Bronchial epithelial cell (primary cell): ENCODE data around the gene DRD2. TPM values are rescaled to one million over a fixed set of nuclear protein-coding genes. Genes with fewer than 3 reads are reported as not detected.

ENCODE experiments used
- DNase-seq: peaks from one replicate; pipeline ENCODE4 v3.0.0-alpha.2; 2010; ENCODE audit warnings: low read depth
- FAIRE-seq: peaks from 2 replicates; lab custom pipeline; 2011; peaks lifted over from hg19 to GRCh38; lab: Jason Lieb, UNC
- H3K27me3 ChIP-seq: 2 replicates; pipeline ENCODE4 v1.5.1; 2011; ENCODE audit warnings: low read length; ENCODE audit not compliant: control insufficient read depth, insufficient read depth
- H3K36me3 ChIP-seq: 2 replicates; pipeline ENCODE4 v1.5.1; 2011; ENCODE audit warnings: low read length; ENCODE audit not compliant: control insufficient read depth, insufficient read depth
- H3K4me3 ChIP-seq: 2 replicates; pipeline ENCODE4 v1.5.1; 2011; ENCODE audit warnings: mild to moderate bottlenecking, low read depth, low read length, control low read depth
- total RNA-seq: library from RNA; depleted of rRNA; stranded (reverse); fragments of >200 nt; gene quantifications from 2 replicates; pipeline ENCODE4 v1.2.1, GENCODE V29; 2014
- TF ChIP-seq, protein P1 (sequence below): IDR thresholded peaks from 2 replicates; pipeline ENCODE4 v1.5.1; 2011; ENCODE audit warnings: mild to moderate bottlenecking, moderate library complexity, low read length, control low read depth, inconsistent platforms; ENCODE audit not compliant: insufficient read depth, severe bottlenecking

The DRD2 gene
- total RNA-seq, 1 donor from 2014 or later: not detected

DNA sequence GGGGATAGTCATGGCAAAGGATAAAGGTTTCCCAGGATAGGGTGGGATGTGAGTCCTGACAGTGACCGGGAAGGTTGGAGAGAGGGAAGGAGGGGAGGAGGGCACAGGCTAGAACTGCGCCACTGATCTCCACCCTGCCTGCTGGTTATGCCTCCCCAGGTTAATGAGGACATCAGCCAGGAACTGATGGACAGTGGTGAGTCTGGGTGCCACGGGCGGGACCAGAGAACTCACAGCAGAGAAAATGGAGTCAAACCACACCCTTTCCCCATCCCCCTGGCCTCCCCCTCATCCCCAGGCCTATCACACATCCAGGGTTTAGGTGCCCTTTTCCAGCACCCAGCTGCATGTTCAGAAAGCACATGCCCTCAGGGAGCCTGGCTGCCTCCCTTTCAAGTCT is 77.4 kb downstream of the DRD2 start:
- no peaks in the 10 kb centered on the region for H3K27me3 ChIP-seq
- TF ChIP-seq, protein P1, sequence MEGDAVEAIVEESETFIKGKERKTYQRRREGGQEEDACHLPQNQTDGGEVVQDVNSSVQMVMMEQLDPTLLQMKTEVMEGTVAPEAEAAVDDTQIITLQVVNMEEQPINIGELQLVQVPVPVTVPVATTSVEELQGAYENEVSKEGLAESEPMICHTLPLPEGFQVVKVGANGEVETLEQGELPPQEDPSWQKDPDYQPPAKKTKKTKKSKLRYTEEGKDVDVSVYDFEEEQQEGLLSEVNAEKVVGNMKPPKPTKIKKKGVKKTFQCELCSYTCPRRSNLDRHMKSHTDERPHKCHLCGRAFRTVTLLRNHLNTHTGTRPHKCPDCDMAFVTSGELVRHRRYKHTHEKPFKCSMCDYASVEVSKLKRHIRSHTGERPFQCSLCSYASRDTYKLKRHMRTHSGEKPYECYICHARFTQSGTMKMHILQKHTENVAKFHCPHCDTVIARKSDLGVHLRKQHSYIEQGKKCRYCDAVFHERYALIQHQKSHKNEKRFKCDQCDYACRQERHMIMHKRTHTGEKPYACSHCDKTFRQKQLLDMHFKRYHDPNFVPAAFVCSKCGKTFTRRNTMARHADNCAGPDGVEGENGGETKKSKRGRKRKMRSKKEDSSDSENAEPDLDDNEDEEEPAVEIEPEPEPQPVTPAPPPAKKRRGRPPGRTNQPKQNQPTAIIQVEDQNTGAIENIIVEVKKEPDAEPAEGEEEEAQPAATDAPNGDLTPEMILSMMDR: no peak
- H3K36me3 ChIP-seq: no peaks in the 10 kb centered on the region
- H3K4me3 ChIP-seq: no peak overlapping the region
- no peak for FAIRE-seq
- no peak for DNase-seq

DNA sequence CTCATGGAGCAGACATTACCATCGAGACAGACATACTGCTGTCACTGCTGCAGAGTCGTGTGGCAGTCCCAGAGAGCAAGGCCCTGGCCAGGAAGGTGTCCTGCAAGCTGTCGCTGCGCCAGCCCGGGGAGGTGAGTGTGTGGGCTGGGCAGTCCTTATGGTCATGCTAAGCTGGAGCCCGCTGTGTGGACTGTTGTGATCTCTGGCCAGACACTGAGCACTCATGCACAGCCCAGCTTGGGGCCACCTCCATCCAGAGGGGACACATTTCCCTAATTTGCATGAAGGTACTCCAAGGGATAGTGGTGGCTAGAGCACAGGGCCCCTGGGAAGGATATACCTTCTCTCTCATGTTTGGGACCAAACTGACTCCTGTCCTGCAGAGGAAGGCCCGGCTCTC is 78.0 kb downstream of the DRD2 start:
- no peak for DNase-seq
- FAIRE-seq: no peak
- TF ChIP-seq, protein P1: no peak

DNA sequence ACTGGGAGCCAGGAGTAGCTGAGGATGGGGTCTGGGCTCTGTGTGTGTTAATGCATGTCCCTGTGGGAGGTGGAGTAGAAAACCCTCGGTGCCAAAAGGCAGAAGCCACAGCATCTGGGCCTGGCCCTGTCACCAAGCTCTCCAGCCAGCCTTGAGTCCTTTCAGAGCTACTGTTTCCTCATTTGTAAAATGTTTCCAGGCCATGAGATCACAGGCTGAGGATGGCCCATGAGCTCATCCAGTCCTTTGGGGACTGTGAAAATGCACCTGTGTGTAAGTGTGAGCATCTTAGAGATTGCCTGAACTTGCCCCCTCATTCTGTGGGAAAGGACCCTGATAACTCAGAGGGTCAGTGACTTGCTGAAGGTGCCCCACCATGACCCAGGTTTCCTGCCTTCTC is 78.5 kb downstream of the DRD2 start:
- DNase-seq (no peak), FAIRE-seq (no peak)
- TF ChIP-seq, protein P1: no peak
- H3K27me3 ChIP-seq: no peaks in the 10 kb centered on the region
- H3K4me3 ChIP-seq: no peak overlapping the region
- H3K36me3 ChIP-seq: no peaks in the 10 kb centered on the region

More for the DNA sequence above, 78.0 kb downstream of the DRD2 start:
- Histone ChIP-seq H3K4me3 (no peak overlapping the region), H3K27me3 (no peaks in the 10 kb centered on the region), H3K36me3 (no peaks in the 10 kb centered on the region)

DNA sequence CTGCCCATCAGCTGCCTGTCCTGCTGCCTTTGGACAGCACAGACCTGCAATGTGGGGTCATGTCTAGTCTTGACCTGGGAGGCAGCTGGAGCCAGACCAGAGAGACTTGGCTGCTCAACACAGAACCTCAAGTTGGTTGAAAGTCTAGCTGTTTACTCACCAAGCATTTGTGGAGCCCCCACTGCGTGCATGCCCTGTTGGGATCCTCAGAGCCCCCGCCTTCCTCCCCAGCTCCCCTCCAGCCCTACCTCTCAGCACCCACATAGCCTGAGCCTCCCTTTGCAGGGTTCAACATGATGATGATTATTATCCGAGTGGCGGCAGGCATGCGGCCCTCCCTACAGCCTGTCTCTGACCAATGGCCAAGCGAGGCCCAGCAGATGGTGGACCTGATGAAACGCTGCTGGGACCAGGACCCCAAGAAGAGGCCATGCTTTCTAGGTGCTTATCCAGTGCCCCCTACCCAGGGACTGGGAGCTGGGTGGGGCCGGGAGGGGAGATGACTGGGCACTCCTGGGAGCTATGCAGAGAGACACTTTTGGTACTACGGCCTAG is 79.3 kb downstream of the DRD2 start:
- FAIRE-seq (no peak), DNase-seq (no peak)
- Histone ChIP-seq H3K36me3 (no peaks in the 10 kb centered on the region), H3K27me3 (no peaks in the 10 kb centered on the region), H3K4me3 (no peak overlapping the region)
- TF ChIP-seq, protein P1: no peak

DNA sequence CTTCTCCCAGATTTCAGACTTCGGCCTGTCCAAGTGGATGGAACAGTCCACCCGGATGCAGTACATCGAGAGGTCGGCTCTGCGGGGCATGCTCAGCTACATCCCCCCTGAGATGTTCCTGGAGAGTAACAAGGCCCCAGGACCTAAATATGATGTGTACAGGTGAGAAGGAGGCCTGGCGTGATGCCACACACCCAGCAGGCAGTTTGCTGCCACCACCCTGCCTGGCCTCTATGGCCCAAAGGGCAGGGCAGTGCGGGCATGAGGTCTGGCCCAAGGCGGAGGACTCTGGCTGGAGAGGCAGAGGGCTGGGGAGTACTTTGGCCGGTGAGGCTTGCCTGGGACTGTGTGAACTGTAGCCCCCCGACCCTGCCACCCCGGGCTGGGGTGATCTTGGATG is 80.3 kb downstream of the DRD2 start:
- Histone ChIP-seq H3K36me3 (no peaks in the 10 kb centered on the region), H3K27me3 (no peaks in the 10 kb centered on the region), H3K4me3 (no peak overlapping the region)
- TF ChIP-seq, protein P1: no peak
- FAIRE-seq (no peak), DNase-seq (no peak)

DNA sequence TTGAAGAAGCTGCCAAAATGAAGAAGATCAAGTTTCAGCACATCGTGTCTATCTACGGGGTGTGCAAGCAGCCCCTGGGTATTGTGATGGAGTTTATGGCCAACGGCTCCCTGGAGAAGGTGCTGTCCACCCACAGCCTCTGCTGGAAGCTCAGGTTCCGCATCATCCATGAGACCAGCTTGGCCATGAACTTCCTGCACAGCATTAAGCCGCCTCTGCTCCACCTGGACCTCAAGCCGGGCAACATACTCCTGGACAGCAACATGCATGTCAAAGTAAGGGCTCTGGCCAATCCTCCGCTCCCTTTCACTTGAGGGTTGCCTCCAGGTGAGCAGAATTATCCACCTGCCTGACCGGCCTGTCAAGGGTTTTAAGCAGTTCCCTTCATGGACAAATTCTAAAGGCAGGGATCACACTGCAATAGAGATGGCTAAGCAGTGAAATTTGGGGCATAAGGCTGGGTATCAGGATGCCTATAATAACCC is 81.7 kb downstream of the DRD2 start:
- no peaks in the 10 kb centered on the region for H3K27me3 ChIP-seq
- H3K4me3 ChIP-seq: no peak overlapping the region
- FAIRE-seq: no peak
- H3K36me3 ChIP-seq: no peaks in the 10 kb centered on the region
- DNase-seq: no peak
- TF ChIP-seq, protein P1: no peak
